Bronchial epithelial cell (primary cell): ENCODE data around the gene EPX. TPM values are rescaled to one million over a fixed set of nuclear protein-coding genes. Genes with fewer than 3 reads are reported as not detected.

Experiments used
- DNase-seq: peaks from one replicate; pipeline ENCODE4 v3.0.0-alpha.2; 2010; ENCODE audit warnings: low read depth
- FAIRE-seq: peaks from 2 replicates; lab custom pipeline; 2011; peaks lifted over from hg19 to GRCh38; lab: Jason Lieb, UNC
- H3K27me3 ChIP-seq: 2 replicates; pipeline ENCODE4 v1.5.1; 2011; ENCODE audit warnings: low read length; ENCODE audit not compliant: control insufficient read depth, insufficient read depth
- H3K36me3 ChIP-seq: 2 replicates; pipeline ENCODE4 v1.5.1; 2011; ENCODE audit warnings: low read length; ENCODE audit not compliant: control insufficient read depth, insufficient read depth
- H3K4me3 ChIP-seq: 2 replicates; pipeline ENCODE4 v1.5.1; 2011; ENCODE audit warnings: mild to moderate bottlenecking, low read depth, low read length, control low read depth
- total RNA-seq: library from RNA; depleted of rRNA; stranded (reverse); fragments of >200 nt; gene quantifications from 2 replicates; pipeline ENCODE4 v1.2.1, GENCODE V29; 2014
- TF ChIP-seq, protein P1 (sequence below): IDR thresholded peaks from 2 replicates; pipeline ENCODE4 v1.5.1; 2011; ENCODE audit warnings: mild to moderate bottlenecking, moderate library complexity, low read length, control low read depth, inconsistent platforms; ENCODE audit not compliant: insufficient read depth, severe bottlenecking

EPX gene
- total RNA-seq, 1 donor from 2014 or later, result not detected

- DNase-seq (no peak), FAIRE-seq (no peak)
- Histone ChIP-seq H3K4me3 (peak overlapping the region; percentile 31), H3K27me3 (peaks cover 25% of the 10 kb centered on the region), H3K36me3 (no peaks in the 10 kb centered on the region)
- TF ChIP-seq, protein P1, sequence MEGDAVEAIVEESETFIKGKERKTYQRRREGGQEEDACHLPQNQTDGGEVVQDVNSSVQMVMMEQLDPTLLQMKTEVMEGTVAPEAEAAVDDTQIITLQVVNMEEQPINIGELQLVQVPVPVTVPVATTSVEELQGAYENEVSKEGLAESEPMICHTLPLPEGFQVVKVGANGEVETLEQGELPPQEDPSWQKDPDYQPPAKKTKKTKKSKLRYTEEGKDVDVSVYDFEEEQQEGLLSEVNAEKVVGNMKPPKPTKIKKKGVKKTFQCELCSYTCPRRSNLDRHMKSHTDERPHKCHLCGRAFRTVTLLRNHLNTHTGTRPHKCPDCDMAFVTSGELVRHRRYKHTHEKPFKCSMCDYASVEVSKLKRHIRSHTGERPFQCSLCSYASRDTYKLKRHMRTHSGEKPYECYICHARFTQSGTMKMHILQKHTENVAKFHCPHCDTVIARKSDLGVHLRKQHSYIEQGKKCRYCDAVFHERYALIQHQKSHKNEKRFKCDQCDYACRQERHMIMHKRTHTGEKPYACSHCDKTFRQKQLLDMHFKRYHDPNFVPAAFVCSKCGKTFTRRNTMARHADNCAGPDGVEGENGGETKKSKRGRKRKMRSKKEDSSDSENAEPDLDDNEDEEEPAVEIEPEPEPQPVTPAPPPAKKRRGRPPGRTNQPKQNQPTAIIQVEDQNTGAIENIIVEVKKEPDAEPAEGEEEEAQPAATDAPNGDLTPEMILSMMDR, result peak; percentile 94
Observed at GRCh38 chr17:58249270-58250133, 57.0 kb downstream of the EPX start.

- H3K4me3 ChIP-seq, result no peak overlapping the region
- no peaks in the 10 kb centered on the region for H3K36me3 ChIP-seq
- DNase-seq (no peak), FAIRE-seq (peak; percentile 23)
- peaks cover 22% of the 10 kb centered on the region for H3K27me3 ChIP-seq
- TF ChIP-seq, protein P1, result no peak
Observed at GRCh38 chr17:58250344-58251011, 58.0 kb downstream of the EPX start.

- FAIRE-seq (no peak), DNase-seq (no peak)
- Histone ChIP-seq H3K36me3 (no peaks in the 10 kb centered on the region), H3K27me3 (peaks cover 22% of the 10 kb centered on the region), H3K4me3 (no peak overlapping the region)
- TF ChIP-seq, protein P1, result no peak
Observed at GRCh38 chr17:58252141-58252540, 59.6 kb downstream of the EPX start.

- Histone ChIP-seq H3K27me3 (peaks cover 20% of the 10 kb centered on the region), H3K4me3 (no peak overlapping the region), H3K36me3 (no peaks in the 10 kb centered on the region)
- DNase-seq (no peak), FAIRE-seq (no peak)
- TF ChIP-seq, protein P1, result no peak
Observed at GRCh38 chr17:58253082-58253481, 60.6 kb downstream of the EPX start.

Other genes with a start within 250 kb of the EPX start
- gene CUEDC1, start 237.3 kb upstream of the EPX start, total RNA-seq, result 3.4 and 6.9 TPM in 2 replicates
- gene VEZF1, start 204.5 kb upstream of the EPX start, total RNA-seq, result 17.3 and 23.2 TPM in 2 replicates
- 239 and 392 TPM in 2 replicates for gene SRSF1, start 185.5 kb upstream of the EPX start, total RNA-seq
- gene DYNLL2, start 109.3 kb upstream of the EPX start, total RNA-seq, result 16.8 and 27.3 TPM in 2 replicates
- not detected in 2 replicates for gene OR4D1, start 44.3 kb upstream of the EPX start, total RNA-seq
- gene OR4D2, start 25.7 kb upstream of the EPX start, total RNA-seq, result not detected in 2 replicates
- 8.8 and 11.1 TPM in 2 replicates for gene MKS1, start 26.5 kb downstream of the EPX start, total RNA-seq
- not detected in 2 replicates for gene LPO, start 45.9 kb downstream of the EPX start, total RNA-seq
- gene MPO, start 88.2 kb downstream of the EPX start, total RNA-seq, result not detected in 2 replicates
- 0.26 and 0.53 TPM in 2 replicates for gene TSPOAP1, start 136.1 kb downstream of the EPX start, total RNA-seq
- 43.1 and 52.1 TPM in 2 replicates for gene SUPT4H1, start 159.5 kb downstream of the EPX start, total RNA-seq
- gene RNF43, start 224.8 kb downstream of the EPX start, total RNA-seq, result 6.1 and 7.6 TPM in 2 replicates